PC-9 (cell line): ENCODE measurements around the gene ATP5ME. TPM values are rescaled to one million over a fixed set of nuclear protein-coding genes. Genes with fewer than 3 reads are reported as not detected.
A peak's percentile ranks its signal among the peaks of the same experiment; 100 is the strongest.

Experiments
- Bru-seq: library from RNA; stranded (reverse); fragments of 400-500 nt; gene quantifications from one replicate; lab custom pipeline; 2021; lab: Mats Ljungman, UMichigan
- BruChase-seq, 2 experiments: library from RNA; stranded (reverse); fragments of 400-500 nt; gene quantifications; one replicate each; lab custom pipeline; 2021; lab: Mats Ljungman, UMichigan
- BruUV-seq: library from RNA; stranded (reverse); fragments of 400-500 nt; replicated peaks from 2 replicates; lab custom pipeline; 2021; lab: Mats Ljungman, UMichigan
- CTCF ChIA-PET: fragments of 300-600 bp; sonication (Branson Sonifier 250); formaldehyde crosslinking; loops from one replicate; lab custom pipeline; 2022; ENCODE audit warnings: antibody characterized with exemption; lab: Charles Lee
- POLR2A ChIA-PET: fragments of 300-600 bp; sonication (Branson Sonifier 250); formaldehyde crosslinking; loops from one replicate; lab custom pipeline; 2022; ENCODE audit warnings: antibody characterized with exemption; ENCODE audit not compliant: unreplicated experiment; lab: Charles Lee
- DNase-seq, 2 experiments: peaks; one replicate each; pipeline versions ENCODE4 v3.0.0 to v3.0.0-alpha.2; 2015 to 2022; ENCODE audit warnings: mixed read lengths in 1 of 2
- H2AFZ ChIP-seq: fragments of 200-600 bp; sonication (generic); 2 replicates; pipeline ENCODE4 v1.8.1; 2017; ENCODE audit warnings: antibody characterized with exemption
- H3F3A ChIP-seq: fragments of 200-600 bp; sonication (generic); 2 replicates; pipeline ENCODE4 v1.8.1; 2017; ENCODE audit warnings: antibody characterized with exemption, mild to moderate bottlenecking, low read depth; ENCODE audit not compliant: insufficient read depth
- H3K27ac ChIP-seq: fragments of 200-600 bp; sonication (generic); 2 replicates; pipeline ENCODE4 v1.6.1; 2016; ENCODE audit warnings: mixed run types
- H3K27me3 ChIP-seq: fragments of 200-600 bp; sonication (generic); 2 replicates; pipeline ENCODE4 v1.6.1; 2016; ENCODE audit warnings: low read depth, mixed run types; ENCODE audit not compliant: insufficient read depth
- H3K36me3 ChIP-seq: fragments of 200-600 bp; sonication (generic); 2 replicates; pipeline ENCODE4 v1.6.1; 2016; ENCODE audit warnings: low read depth, mixed run types
- H3K4me1 ChIP-seq: fragments of 200-600 bp; sonication (generic); replicated peaks from 2 replicates; pipeline ENCODE4 v1.6.1; 2016; ENCODE audit warnings: mixed run types; ENCODE audit not compliant: insufficient read depth
- H3K4me2 ChIP-seq: fragments of 200-600 bp; sonication (generic); 2 replicates; pipeline ENCODE4 v1.6.1; 2017; ENCODE audit warnings: mixed run types
- H3K4me3 ChIP-seq: fragments of 200-600 bp; sonication (generic); 2 replicates; pipeline ENCODE4 v1.6.1; 2016; ENCODE audit warnings: mixed run types
- H3K79me2 ChIP-seq: fragments of 200-600 bp; sonication (generic); 2 replicates; pipeline ENCODE4 v1.6.1; 2017; ENCODE audit warnings: low read depth, mixed run types
- H3K9me2 ChIP-seq: fragments of 200-600 bp; sonication (generic); 2 replicates; pipeline ENCODE4 v1.8.1; 2017; ENCODE audit warnings: mild to moderate bottlenecking; ENCODE audit not compliant: insufficient read depth
- H3K9me3 ChIP-seq: fragments of 200-600 bp; sonication (generic); 2 replicates; pipeline ENCODE4 v1.8.1; 2016; ENCODE audit warnings: low read depth; ENCODE audit not compliant: insufficient read depth
- H4K20me1 ChIP-seq: fragments of 200-600 bp; sonication (generic); 2 replicates; pipeline ENCODE4 v1.8.1; 2017; ENCODE audit not compliant: insufficient read depth
- CTCF ChIP-seq: fragments of 200-600 bp; sonication (generic); conservative IDR thresholded peaks from 2 replicates; pipeline ENCODE4 v1.6.1; 2017; ENCODE audit warnings: mixed run types, antibody characterized with exemption, mild to moderate bottlenecking, moderate library complexity
- EZH2 ChIP-seq: fragments of 200-600 bp; sonication (generic); IDR thresholded peaks from 2 replicates; pipeline ENCODE4 v1.8.0; 2017; ENCODE audit warnings: antibody characterized with exemption, low read depth
- intact Hi-C: fragments of 100-400 bp; cut with micrococcal nuclease; formaldehyde crosslinking; loops from one replicate; pipeline ENCODE4 v1.10.0; 2022; ENCODE audit not compliant: unreplicated experiment
- long read RNA-seq: library from polyadenylated mRNA; stranded (forward); transcript quantifications from one replicate; pipeline ENCODE4 v2.0.0, GENCODE V29; 2022
- total RNA-seq: library from RNA; stranded (reverse); gene quantifications from 2 replicates; pipeline ENCODE4 v1.2.3, GENCODE V29; 2021

The ATP5ME gene
- total RNA-seq (334 and 417 TPM in 2 replicates), Bru-seq, nascent RNA (percentile 74 among the genes with signal in this experiment), BruChase-seq, experiment 1, labeled RNA remaining after a 2-hour chase (percentile 79 among the genes with signal in this experiment), BruChase-seq, experiment 2, labeled RNA remaining after a 6-hour chase (percentile 70 among the genes with signal in this experiment)
- long read RNA-seq, transcript ATP5ME-201 (4 exons, 365 nt): major isoform, 917 of 961 reads
- long read RNA-seq, transcript ATP5ME-202 (3 exons, 300 nt): minor isoform, 31 of 961 reads
- long read RNA-seq, partial matches to known transcripts: 1 of 961 reads
- long read RNA-seq, other reads (novel, unspliced or antisense): 5 of 961 reads

GRCh38 chr4:674172-675035 lies at the start of gene ATP5ME, which contains the start of gene MYL5:
Gene ATP5ME, minus strand, starts transcription at chr4:674276. Its CDS starts 29 bp downstream, at chr4:674247.
Gene MYL5, plus strand, starts transcription at chr4:674542. Its CDS starts 3,485 bp downstream, at chr4:678027.
- Histone ChIP-seq H3K27ac (peak within 1 kb of the TSS; percentile 25; the same call in 1 of the 2 replicates), H3K27me3 (no peaks in the 10 kb centered on the region), H4K20me1 (no peaks in the 10 kb centered on the region), H3K4me3 (peak within 1 kb of the TSS; percentile 79), H3K36me3 (peaks cover 5% of the 10 kb centered on the region; the same call in 1 of the 2 replicates), H3K4me2 (peak within 1 kb of the TSS; percentile 96), H3K9me3 (no peaks in the 10 kb centered on the region), H3K9me2 (no peaks in the 10 kb centered on the region), H3K79me2 (peaks cover 26% of the 10 kb centered on the region), H3K4me1 (peaks cover 14% of the 10 kb centered on the region), H3F3A (no peaks in the 10 kb centered on the region), H2AFZ (peak within 1 kb of the TSS; percentile 94)
- POLR2A ChIA-PET: interaction anchor here (0.5 to 0.8 kb wide), 2 partner anchors 13 to 441 kb away, joined by 4 to 5 read pairs; no protein-coding TSS in a partner anchor
- BruUV-seq: no TSS peak
- CTCF ChIA-PET: interaction anchor here (1.6 kb wide), 1 partner anchor 71 kb away, joined by 12 read pairs; no protein-coding TSS in a partner anchor
- peak; percentile 87 to 97 for DNase-seq
- intact Hi-C loops: loop anchor here (1.0 kb wide), 2 partner anchors 14 to 72 kb away; no protein-coding TSS in a partner anchor
- TF ChIP-seq CTCF (peak; percentile 88), EZH2 (no peak)

- Histone ChIP-seq H3K4me3 (no peak overlapping the region), H3K4me2 (no peak overlapping the region), H3K9me2 (no peaks in the 10 kb centered on the region), H4K20me1 (peaks cover 42% of the 10 kb centered on the region), H3K79me2 (peaks cover 18% of the 10 kb centered on the region; the same call in 1 of the 2 replicates), H3F3A (peaks cover 3% of the 10 kb centered on the region; the same call in 1 of the 2 replicates), H2AFZ (no peak overlapping the region), H3K27ac (no peak overlapping the region), H3K4me1 (no peaks in the 10 kb centered on the region), H3K9me3 (no peaks in the 10 kb centered on the region), H3K36me3 (no peaks in the 10 kb centered on the region), H3K27me3 (no peaks in the 10 kb centered on the region)
- ChIA-PET POLR2A (no interaction called here), CTCF (no interaction called here)
- TF ChIP-seq EZH2 (no peak), CTCF (no peak)
- intact Hi-C loops: no loop called here
- no peak for DNase-seq
- no TSS peak for BruUV-seq
Measured at GRCh38 chr4:722851-723360, 48.8 kb upstream of the ATP5ME start.
